Sigmoid colon (tissue), 4 donors: Measurements from ENCODE around the gene SLC6A3.

Experiments used
- EP300 ChIP-seq, 4 donors: sonication (generic); formaldehyde crosslinking; IDR thresholded peaks; one replicate each; pipeline ENCODE4 v1.6.1; 2017; ENCODE audit warnings: antibody characterized with exemption in 4 of 4
- TF ChIP-seq, protein P1 (sequence below), 4 experiments: fragments of 450-650 bp in 3 of 4; fragments of 200-600 bp in 1 of 4; IDR thresholded peaks; one replicate each; pipeline ENCODE4 v1.5.1; 2016 to 2019; ENCODE audit warnings: antibody characterized with exemption in 4 of 4, mild to moderate bottlenecking in 3 of 4, moderate library complexity in 2 of 4

DNA sequence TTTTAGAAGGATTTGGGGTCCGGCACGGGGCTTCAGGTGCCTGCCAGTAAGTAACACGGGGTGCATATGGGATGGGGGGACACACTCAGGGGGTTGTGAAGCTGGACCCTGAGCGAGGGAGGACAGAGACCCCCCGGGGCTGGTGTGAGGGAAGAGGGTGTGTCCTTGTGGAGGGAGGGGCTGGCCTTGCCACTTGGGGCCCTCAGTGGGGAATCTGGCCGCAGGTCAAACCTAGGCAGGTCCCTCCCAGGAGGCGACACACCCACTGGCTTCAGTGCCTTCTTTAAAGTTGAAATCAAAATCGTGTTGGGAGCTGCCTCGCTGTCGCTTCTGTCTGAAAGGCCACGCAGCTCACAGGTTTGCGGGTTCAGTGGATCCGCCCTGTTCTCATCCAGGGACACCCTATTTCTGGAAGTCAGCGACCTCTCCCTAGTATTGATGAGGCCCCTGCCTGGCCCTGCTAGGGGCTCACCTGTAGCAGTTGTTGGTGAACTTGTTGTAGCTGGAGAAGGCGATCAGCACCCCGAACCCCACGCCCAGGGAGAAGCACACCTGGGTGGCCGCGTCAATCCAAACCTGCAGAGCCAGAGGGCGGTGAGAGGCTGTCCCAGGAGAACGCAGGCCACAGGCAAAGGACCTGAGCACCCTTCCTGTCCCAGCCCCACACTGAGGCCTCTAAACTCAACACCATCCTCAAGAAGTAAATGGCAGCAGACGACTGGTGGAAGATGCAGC is 29.4 kb downstream of the SLC6A3 start:
- TF ChIP-seq, protein P1, sequence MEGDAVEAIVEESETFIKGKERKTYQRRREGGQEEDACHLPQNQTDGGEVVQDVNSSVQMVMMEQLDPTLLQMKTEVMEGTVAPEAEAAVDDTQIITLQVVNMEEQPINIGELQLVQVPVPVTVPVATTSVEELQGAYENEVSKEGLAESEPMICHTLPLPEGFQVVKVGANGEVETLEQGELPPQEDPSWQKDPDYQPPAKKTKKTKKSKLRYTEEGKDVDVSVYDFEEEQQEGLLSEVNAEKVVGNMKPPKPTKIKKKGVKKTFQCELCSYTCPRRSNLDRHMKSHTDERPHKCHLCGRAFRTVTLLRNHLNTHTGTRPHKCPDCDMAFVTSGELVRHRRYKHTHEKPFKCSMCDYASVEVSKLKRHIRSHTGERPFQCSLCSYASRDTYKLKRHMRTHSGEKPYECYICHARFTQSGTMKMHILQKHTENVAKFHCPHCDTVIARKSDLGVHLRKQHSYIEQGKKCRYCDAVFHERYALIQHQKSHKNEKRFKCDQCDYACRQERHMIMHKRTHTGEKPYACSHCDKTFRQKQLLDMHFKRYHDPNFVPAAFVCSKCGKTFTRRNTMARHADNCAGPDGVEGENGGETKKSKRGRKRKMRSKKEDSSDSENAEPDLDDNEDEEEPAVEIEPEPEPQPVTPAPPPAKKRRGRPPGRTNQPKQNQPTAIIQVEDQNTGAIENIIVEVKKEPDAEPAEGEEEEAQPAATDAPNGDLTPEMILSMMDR (IDR thresholded peaks at IDR 0.05): no peak
- no peak for TF ChIP-seq EP300 (IDR thresholded peaks at IDR 0.05)
